ENCODE results near the gene HSF4.

The HSF4 gene

GRCh38 chr16:67157106-67157748 lies 7.3 kb upstream of the HSF4 start:
- no peak for FAIRE-seq
- no peak for DNase-seq (ENCODE audit: insufficient read length, low spot score)
- TF ChIP-seq, protein P1, sequence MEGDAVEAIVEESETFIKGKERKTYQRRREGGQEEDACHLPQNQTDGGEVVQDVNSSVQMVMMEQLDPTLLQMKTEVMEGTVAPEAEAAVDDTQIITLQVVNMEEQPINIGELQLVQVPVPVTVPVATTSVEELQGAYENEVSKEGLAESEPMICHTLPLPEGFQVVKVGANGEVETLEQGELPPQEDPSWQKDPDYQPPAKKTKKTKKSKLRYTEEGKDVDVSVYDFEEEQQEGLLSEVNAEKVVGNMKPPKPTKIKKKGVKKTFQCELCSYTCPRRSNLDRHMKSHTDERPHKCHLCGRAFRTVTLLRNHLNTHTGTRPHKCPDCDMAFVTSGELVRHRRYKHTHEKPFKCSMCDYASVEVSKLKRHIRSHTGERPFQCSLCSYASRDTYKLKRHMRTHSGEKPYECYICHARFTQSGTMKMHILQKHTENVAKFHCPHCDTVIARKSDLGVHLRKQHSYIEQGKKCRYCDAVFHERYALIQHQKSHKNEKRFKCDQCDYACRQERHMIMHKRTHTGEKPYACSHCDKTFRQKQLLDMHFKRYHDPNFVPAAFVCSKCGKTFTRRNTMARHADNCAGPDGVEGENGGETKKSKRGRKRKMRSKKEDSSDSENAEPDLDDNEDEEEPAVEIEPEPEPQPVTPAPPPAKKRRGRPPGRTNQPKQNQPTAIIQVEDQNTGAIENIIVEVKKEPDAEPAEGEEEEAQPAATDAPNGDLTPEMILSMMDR (IDR thresholded peaks at IDR 0.05; ENCODE audit: insufficient read depth, missing control alignments): no peak

DNA sequence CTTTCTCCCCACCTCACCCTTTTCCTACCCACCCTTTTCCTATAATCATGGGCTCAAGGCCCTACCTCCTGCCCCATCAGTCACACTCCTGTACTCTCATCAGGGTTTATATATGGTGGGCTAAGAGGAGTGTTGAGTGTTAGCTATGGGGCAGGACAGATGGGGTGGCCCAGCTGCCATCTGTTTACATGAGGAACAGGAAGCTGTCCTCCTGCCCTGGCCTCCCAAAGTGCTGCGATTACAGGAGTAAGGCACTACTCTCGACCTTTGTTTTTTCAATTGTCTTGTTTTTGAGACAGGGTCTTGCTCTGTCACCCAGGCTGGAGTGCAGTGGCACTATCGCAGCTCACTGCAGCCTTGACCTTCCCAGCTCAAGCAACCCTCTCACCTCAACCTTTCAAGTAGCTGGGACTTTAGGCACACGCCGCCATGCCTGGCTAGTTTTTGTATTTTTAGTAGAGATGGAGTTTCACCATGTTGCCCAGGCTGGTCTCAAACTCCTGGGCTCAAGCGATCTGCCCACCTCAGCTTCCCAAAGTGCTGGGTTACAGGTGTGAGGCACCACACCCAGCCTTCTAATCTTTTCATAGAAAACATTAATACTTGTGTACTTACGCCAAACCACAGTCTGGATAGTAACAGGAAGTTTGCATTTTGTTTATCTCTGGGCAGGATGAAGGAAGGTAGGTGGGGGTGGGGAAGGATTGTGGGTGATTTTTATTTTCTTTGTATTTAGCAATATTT lies 6.5 kb upstream of the HSF4 start:
- DNase-seq (ENCODE audit: insufficient read length, low spot score) (no peak), FAIRE-seq (no peak)
- TF ChIP-seq, protein P1 (IDR thresholded peaks at IDR 0.05; ENCODE audit: insufficient read depth, missing control alignments): no peak

DNA sequence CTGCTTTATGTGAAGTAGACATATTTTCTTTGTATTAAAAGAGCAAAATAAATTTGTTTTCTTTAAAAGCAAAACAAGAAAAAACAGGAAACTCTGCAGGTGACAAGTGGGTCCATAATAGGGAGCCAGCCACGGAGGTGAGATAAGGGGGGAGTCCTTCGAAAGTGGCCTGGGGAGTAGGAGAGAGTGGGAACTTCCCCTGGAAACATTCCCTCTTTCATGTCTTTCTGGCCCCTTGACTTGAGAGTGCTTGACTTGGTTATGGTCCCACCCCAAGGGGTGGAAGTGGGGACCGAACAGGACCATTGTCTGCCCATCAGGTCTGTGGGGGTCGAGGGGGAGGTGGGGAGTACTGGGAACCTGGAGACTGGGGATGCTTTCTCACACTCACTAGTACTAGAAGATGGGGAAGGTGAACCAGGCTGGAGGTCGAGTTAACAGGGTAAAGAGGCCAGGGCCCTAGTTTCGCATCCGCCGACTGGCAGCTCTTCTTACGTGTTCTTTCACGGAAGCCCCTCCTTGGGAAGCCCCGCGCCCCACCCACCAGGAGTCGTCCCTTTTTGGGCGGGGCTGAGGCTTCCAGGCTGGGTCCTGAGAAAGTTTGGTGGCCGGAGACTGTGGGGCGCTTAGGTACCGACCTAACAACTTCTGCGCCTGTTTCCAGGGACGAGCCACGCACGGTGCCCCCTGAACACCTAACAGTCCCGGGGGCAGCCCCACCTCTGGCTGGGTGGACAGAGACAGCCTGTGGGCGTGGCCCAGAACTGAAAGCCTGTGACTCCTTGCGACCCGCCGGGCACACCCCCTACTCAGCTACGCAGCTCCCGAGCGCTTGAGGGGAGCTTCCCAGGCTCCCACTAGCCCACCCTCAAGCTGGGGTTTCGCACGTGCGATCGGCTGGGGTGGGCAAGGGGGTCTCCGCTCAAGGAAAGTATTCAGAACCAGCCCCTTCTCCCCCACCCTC lies 5.6 kb upstream of the HSF4 start:
- DNase-seq (ENCODE audit: insufficient read length, low spot score) (no peak), FAIRE-seq (no peak)
- TF ChIP-seq, protein P1 (IDR thresholded peaks at IDR 0.05; ENCODE audit: insufficient read depth, missing control alignments): no peak

- FAIRE-seq (no peak), DNase-seq (ENCODE audit: insufficient read length, low spot score) (no peak)
- TF ChIP-seq, protein P1 (IDR thresholded peaks at IDR 0.05; ENCODE audit: insufficient read depth, missing control alignments): no peak
These were observed 2.9 kb upstream of the HSF4 start for GRCh38 chr16:67161595-67162058.

- TF ChIP-seq, protein P1 (IDR thresholded peaks at IDR 0.05; ENCODE audit: insufficient read depth, missing control alignments): no peak
- DNase-seq (ENCODE audit: insufficient read length, low spot score) (no peak), FAIRE-seq (no peak)
These were observed 1.9 kb upstream of the HSF4 start for GRCh38 chr16:67162506-67163163.

DNA sequence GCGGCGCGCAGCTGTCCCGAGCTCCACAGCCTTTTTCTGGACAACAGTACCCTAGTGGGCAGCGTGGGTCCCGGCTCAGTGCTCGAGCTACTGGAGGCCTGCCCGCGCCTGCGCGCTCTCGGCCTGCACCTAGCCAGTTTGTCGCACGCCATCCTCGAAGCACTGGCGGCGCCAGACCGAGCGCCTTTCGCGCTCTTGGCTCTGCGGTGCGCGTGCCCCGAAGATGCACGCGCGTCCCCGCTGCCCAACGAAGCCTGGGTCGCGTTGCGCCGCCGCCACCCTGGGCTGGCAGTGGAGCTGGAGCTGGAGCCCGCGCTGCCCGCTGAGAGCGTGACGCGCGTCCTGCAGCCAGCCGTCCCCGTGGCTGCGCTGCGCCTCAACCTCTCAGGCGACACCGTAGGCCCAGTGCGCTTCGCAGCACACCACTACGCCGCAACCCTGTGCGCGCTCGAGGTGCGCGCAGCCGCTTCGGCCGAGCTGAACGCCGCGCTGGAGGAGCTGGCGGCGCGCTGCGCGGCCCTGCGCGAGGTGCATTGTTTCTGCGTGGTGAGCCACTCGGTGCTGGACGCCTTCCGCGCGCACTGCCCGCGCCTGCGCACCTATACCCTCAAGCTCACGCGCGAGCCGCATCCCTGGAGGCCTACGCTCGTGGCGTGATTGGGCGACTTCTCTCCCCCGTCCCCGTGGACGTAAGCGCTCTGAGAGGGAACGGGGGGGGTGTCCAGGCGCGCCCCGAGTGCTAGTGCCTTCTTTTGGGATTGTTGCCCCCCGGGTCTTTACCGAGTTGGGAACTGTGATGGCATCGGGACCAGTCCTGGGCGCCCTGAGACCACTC lies 1.2 kb upstream of the HSF4 start:
- DNase-seq (ENCODE audit: insufficient read length, low spot score): no peak

More for the DNA sequence above, 1.2 kb upstream of the HSF4 start:
- FAIRE-seq: no peak
- TF ChIP-seq, protein P1 (IDR thresholded peaks at IDR 0.05; ENCODE audit: insufficient read depth, missing control alignments): no peak

Data from D721Med (cell line).